ENCODE measurements around the gene DNAAF8.
A peak's percentile ranks its signal among the peaks of the same experiment; 100 is the strongest.
"Not testable (repeated sequence)": the region's sequence is repeated elsewhere in the genome, so short reads cannot be mapped to it uniquely, and the experiment has no call there.

The DNAAF8 gene

DNA sequence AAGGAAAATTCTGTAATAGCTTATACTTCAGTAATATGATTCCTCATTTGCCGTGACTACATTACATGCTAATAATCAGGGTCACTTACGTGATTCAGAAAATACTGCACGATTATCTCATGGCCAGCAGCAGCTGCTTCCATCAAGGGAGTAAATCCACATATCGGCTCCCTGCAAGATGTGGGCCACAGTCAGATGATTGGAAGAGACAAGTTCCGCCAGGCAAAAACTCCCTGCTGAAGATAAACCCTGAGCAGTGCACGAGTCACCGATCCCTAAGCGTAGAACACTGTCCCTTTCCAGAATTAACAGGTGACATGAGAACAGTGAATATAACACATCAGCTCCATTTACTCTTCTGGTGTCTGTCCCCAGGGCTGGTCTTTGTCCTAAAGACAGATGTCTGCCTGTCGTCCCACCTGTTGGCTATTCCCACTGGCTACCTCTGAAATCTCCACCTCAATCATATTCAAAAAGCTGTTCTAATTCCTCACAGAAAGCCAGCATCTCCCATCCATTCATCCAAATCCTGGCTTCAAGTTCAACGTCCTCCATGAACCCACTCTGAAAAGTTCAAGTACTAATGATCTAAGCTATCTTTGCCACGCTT lies 9.6 kb upstream of the DNAAF8 start:
- no peak for DNase-seq

DNA sequence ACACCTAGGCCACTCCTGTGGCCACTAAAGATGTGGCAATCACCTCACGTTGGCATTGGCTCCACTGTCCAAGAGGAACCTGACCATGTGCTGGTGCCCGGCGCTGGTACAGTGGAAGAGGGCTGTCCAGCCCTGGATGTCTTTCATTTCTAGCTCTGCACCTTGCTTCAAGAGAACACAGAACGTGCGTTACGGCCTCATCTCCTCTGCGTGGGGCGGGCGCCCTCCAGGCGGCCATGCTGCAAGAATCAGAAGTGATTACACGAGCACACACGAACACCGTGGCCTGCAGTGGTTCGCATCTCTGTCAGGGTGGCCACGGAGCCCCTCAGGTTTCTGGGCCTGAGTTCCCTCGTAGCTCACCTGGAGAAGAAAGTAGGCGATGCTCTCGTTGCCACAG lies 7.7 kb upstream of the DNAAF8 start:
- no peak for DNase-seq

DNA sequence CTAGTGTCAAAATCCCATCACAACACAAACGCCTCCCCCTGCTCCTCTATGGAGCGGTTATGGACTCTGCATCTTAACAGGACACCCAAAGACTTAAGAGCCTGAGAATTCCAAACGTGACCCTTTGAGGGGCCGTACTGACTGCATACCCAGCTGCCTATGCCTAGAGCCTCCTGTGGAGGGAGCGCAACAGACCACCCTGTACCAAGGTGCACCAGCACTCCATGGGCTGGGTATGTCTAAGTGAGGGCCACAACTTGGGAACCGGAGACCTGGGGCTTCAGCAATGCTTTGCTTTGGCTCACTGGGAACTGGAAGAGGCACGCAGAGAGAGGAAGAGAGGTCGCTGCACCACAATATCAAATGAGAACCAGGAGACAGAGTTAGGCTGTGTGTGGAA lies 5.7 kb upstream of the DNAAF8 start:
- DNase-seq, result no peak

DNA sequence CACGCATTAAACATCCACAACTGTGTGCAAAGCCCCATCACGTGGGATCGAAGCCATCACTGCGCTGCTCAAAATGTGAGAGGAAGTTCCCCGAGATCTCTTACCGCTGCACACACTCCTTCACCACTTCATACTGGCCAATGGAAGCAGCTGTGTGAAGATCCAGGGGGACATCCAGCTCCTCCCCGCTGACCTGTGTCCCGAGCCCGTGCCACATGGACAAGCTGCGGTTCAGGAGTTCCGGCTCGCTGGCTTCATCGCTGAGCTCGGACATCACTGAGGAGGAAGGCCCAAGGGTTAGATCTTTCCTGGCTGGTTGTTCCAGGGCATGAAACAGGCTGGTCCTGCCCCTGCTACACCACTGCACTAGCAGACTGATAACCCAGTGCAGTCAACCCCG lies 4.5 kb upstream of the DNAAF8 start:
- no peak for DNase-seq

DNA sequence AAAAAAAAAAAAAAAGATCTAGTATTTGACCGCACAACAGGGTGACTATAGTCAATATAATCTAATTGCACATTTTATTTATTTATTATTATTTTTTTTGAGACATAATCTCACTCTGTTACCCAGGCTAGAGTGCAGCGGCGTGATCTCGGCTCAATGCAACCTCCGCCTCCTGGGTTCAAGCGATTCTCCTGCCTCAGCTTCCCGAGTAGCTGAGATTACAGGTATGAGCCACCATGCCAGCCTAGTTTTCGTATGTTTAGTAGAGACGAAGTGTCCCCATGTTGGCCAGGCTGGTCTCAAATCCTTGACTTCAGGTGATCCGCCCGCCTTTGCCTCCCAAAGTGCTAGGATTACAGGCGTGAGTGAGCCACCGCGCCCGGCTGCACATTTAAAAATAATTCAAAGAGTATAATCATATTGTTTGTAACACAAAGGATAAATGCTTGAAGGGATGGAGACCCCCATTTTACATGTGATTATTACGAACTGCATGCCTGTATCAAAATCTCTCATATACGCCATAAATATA lies 1.1 kb upstream of the DNAAF8 start:
- no peak for DNase-seq

DNA sequence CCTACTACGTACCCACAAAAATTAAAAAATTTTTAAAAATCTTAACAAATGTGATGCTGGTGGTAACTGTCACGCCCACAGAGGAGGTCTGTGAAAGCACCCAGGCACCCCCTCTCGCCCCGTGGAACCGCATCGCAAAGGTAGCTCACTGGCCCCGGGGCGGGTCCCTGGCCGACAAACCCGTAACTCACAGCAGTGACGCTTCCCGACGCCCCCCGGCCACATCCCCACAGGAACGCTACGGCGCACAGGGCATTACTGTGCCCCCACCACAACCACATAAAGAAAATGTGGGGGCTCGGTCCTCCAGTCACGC lies 632 bp upstream of the DNAAF8 start:
- no peak for DNase-seq

DNA sequence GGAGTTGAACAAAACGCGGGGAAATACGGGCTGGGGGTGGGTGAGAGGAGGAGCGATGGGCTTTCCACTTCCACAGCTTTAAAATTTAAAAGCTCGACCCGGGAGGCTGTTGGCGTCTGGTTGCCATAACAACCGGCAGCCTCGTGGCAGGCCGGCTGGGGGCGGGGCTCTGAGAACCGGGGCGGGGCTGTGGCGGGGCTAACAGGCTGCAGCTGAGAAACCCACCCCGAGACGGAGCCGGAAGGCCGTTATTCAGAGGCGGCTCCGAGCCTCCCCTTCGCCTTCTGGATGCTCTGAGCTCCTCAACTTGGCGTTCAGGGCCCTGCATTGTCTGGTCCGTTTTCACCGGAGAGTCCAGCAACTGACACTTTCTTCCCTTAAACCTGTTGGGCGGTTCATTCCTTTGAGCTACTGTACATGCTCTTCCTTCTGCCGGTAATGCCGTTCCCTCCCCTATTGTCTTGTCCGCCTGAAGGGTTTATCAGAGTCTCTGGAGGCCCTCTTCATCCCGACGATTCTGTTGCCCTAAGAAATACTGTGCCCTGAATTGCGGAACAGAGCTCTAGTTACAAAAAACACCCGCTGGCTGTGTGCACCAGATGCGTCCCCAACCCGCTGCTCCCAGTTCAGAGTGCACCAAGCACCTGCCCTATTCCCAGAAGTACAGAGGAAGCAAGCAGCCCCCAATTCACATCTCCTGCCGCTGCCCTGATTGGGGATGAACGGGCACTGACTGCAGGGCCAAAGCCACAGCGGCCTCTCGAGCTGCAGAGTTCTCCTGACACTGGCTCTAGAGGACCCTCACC lies 596 bp downstream of the DNAAF8 start:
- peak; percentile 79 for DNase-seq

DNA sequence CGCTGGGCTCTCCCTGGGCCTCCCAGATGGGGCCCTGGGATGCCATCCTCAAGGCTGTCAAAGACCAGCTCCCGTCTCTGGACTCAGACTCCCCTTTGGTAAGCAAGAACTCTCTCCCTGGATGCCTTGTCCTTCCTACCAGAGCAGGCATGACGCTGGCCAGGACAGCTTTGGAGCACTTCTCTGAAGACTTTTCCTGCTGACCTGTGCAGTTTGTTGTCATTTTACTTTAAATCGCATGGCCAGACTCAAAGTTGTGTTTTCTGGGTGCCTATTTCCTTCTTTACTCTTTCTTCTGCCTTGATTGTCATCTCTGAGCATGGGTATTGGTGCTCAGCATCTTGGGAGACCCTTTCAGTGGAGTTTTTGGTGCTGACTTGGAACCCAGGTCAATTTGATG lies 2.2 kb downstream of the DNAAF8 start:
- no peak for DNase-seq

DNA sequence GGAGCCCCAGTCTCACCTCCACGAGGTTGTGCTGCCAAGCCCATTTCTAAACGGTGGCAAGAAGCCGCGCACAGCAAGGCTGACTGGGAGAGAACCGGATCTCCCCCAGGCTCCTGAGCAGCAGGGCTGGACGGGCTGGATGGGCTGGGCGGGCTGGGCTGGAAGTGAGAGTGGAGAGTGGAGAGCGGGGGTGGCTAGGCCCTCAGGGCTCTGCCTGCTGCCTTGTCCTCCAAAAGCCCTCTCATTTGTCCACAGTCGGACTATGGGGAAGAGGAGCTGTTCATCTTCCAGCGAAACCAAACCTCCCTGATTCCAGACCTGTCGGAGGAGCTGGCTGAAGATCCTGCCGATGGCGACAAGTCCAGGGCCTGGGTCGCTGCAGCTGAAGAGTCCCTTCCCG lies 3.2 kb downstream of the DNAAF8 start:
- no peak for DNase-seq

DNA sequence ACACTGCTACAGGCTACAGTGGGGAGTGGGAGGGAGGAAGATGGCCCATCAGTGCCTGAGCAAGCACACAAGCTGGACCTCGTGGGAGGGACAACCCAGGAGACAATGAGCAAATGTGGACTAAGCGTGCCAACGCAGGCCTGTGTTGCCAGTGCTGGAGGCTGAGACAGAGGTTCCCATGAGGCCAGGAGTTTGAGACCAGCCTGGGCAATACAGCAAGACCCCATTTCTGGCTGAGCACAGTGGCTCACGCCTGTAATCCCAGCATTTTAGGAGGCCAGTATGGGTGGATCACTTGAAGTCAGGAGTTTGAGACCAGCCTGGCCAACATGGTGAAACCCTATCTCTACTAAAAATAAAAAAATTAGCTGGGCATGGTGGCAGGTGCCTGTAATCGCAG lies 4.0 kb downstream of the DNAAF8 start:
- not testable (repeated sequence) for DNase-seq

DNA sequence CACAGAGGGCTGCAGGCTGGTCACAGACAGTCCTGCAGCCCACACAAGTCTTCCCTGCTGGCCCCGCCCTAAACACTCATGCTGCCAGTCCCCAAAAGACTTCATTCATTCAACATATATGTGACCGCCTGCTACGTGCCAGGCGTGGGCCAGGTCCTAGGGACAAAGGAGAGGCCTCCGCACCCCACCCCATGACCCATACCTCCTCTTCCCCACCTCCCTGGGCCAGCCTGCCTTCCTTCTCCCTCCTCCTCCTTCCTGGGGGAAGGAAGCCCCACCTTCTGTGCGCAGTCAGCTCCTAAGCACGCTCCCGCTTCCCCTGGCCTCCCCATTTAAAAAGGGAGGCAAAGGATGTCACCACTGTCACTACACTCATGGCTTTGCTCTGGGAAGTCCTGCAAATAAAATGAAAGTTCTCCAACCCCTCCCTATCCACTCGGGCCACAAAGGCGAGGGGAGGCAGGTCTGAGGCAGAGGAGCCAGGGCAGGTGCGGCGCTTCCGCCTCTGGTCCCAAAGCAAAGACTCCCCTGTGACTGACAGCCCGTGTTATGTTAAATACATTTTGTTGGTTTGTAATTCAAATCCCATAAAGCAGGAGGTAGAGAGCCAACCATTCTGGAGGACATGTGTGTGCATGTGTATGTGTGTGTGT lies 9.0 kb downstream of the DNAAF8 start:
- DNase-seq, result no peak

DNA sequence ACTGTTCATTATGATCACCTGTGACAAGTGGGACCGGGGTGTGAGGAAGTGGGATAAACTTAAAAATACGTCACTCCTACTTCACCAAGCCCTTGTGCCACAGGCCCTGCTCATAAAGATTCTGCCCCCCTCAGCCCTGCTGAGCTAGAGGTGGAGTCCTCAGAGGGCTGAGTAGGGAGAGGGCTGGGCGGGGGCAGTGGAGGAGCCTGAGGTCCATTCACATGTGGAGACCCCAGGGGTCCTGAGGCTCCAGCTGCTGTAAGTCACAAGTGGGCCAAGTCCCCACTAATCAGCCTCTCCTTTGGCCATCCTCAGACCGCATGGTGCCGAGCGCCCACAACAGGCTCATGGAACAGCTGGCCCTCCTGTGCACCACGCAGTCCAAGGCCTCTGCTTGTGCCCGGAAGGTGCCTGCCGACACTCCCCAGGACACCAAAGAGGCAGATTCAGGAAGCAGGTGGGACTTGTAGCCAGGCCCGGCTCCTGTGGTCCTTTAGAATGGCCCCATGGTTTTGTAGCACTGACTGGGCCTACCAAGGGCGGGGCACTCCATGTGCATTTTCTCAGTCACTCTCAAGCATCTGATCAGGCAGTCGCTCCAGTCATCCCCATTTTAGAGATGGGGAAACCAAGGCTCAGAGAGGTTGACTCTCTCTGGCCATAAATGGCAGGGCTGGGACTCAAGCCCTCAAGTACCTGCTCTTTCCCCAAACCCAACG lies 10.4 kb downstream of the DNAAF8 start:
- DNase-seq, result no peak

DNA sequence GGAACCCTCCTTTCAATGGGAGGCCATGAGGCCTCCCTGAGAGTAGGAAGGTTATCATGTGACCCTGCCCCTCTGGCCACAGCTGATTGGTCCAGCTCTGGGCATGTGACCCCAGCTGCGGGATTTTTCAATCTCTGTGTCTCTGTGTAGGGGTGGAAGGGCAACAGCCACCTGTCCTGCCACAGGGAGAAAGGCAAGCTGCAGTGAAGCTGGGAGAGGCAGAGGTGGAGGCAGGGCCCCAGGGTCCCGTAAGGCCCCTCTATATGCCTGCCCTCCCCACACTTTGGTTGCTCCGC lies 10.9 kb downstream of the DNAAF8 start:
- no peak for DNase-seq

DNA sequence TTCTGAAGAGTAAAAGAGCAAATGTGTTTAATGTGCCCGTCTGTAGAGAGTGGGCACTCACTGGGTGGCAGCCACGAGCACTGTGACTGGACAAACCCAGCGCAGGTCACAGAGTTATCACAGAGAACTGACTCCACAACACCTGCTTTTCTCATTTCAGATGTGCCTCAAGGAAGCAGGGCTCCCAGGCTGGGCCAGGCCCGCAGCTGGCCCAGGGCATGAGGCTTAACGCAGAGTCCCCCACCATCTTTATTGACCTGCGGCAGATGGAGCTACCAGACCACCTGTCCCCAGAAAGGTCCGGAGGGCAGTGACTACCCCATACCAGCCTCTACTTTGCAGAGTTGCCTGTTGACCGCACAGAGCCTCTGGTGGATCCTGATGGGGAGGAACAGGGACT lies 11.9 kb downstream of the DNAAF8 start:
- DNase-seq, result no peak

DNA sequence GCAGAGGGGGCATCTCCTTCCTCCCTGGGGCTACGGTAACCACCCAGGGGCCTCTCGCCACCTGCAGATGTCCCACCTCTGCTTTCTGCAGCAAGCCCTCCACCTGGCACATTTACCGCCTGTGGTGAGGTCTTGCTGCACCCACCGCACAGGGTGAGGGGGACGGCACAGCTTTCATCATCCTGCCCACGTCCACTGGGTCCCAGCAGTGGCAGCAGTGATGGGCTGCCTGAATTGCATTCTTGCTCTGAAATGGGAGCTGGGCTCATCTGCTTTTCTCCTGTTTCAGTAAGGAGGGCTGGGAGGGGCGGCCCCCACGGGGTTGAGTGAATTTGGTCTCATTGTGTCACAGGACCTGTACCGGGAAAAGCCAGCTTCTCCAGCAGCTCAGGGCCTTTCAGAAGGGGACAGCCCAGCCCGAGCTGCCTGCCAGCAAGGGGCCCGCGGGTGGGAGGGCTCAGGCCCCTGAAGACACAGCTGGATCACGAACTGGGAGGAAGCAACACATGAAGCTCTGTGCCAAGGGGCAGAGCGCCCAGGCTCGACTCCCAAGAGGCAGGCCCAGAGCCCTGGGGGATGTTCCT lies 12.7 kb downstream of the DNAAF8 start:
- DNase-seq, result no peak

DNA sequence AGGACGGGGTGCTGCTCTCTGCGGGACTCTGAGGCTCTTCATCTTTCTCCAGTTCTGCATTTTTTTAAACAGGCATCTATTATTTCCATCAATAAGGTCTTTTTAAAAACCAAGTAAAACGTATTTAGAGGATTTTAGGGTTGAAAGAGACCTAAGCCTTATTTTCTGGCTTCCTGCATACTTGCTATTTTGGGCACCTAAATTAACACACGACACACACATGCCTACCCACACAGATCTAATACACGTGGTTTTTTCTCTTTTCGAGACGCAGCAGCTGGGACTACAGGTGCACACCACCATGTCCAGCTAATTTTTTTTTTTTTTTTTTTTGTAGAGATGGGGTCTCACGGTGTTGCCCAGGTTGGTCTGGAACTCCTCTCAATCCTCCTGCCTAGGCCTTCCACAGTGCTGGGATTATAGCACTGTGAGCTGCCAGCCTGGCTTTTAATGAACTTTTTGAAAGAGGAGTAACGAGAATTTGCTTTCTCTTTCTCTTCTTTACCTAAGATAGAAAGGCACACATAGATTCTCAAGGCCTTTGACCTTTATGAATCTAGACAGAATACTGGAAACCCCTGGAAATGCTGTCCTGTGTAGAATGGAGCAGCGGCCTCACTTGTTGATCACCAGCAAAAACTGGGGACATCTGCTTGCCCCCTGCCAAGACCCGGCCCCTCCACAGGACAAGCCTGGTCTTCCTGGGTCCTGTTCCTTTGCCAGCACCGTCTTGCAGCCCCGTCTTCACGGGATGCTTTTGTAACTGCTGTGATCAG lies 13.8 kb downstream of the DNAAF8 start:
- DNase-seq, result no peak

DNA sequence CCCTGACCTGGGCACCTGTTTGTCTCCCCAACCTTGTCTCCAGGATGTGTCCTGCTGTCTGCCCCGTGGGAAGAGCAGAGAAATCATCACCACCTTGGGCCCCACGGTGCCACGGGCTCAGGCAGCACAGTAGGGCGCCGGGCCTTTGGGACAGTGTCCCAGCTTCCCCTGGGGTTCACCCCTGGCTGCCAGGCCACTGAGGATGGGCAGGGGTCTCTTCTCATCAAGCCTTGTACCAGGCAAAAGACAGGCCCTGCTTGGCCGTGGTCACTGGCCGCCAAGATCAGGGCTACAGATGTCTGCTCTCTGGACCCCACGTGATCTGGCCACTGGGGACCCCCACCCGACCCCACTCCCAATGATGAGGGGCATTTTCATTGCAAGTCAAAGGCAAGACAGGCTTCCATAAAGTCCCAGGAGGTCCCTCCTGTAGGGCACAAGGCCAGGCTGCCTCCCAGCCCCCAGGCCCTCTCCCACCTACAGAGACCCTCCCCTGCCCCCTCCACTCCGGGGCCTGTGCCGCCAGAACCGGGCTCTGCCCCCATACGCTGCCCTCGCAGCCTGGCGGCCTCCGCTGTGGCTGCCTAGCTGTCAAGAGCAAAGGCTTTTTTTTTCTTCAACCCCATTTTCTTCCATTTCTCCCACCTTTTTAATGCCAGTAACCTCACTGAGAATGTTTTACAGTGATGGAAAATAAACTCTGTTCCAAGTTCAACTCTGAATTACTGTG lies 14.5 kb downstream of the DNAAF8 start:
- no peak for DNase-seq

DNA sequence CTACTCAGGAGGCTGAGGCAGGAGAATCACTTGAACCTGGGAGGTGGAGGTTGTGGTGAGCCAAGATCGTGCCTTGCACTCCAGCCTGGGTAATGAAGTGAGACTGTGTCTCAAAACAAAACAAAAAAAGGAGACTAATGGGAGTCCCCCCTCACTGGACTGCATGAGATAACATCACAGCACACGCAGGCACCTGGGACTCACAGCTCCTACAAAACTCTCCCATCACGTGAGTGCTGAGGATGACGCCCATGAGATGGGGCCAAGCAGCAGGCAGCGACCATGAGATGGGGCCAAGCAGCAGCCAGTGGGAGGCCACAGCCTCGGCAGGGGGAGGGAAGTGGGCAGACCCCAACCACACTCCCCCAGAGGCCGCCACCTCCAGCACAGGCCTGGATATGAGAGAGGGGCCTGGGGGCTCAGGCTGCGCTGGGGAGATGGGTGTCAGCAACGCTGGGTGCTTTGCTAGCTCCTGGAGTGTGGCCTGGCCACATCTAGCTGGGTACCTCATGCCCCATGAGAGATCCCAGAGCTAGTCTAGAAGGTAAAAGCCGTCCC lies 15.4 kb downstream of the DNAAF8 start:
- no peak for DNase-seq

DNA sequence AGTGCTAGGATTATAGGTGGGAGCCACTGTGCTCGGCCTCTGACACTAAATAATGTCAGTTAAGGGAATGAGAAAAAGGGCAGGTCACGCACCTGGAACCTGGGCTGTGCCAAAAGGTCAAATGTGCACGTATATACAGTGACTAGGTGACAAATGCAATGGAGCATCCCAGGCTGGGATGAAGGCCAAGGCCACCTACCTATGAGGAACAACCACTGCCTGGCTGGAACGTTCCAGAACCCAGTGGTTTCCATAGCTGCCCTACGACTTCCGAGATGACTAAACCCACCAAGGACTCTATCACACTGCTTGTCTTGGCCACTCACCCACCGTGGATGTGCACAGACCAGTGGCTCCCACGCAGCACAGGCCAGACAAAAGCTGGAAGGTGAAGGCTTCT lies 16.6 kb downstream of the DNAAF8 start:
- DNase-seq, result no peak

DNA sequence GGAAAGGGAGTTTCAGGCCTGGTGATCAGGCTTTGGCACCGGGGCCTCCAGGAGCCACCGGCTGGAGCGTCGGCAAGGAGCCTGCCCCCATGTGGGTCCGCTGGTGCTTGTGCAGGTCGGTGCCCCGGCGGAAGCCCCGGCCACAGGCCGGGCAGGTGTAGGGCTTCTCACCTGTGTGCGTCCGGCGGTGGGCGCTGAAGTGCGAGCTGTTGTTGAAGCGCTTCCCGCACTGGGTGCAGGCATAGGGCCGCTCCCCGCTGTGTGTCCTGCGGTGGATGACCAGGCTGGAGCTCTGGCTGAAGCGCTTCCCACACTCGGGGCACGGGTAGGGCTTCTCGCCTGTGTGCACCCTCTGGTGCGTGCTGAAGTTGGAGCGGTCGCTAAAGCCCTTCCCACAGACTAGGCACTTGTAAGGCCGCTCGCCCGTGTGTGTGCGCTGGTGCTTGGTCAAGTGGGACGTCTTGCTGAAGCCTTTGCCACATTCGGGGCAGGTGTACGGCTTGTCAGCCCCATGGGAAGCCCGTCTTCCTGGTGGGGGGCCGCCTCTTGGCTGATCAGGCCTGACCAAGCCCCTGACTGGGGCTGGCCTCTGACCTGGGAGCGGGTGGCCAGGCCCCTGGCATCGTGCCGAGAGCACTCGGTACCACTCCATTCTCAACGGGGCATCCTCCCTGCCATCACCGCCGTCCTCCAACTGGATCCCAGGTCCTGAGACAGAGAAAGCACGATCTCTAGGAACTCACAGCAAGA lies 18.2 kb downstream of the DNAAF8 start:
- no peak for DNase-seq

DNA sequence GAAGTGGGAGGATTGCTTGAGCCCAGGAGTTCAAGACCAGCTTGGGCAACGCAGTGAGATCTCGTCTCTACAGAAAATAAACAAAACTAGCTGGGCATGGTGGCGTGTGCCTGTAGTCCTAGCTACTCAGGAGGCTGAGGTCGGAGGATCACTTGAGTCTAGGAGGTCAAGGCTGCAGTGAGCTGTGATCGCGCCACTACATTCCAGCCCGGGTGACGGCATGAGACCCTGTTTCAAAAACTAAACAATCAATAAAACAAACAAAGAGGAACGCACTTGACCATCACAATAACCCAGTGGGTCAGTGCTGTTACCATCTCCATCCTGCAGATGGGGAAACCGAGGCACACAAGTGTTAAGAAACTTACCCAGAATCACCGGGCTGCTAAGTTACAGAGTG lies 18.9 kb downstream of the DNAAF8 start:
- DNase-seq, result no peak
